T47D (cell line): ENCODE measurements around the gene PPCDC.

Source experiments
- DNase-seq, 2 experiments: peaks; one replicate each; pipeline versions ENCODE4 v3.0.0 to v3.0.0-alpha.2; 2011 to 2012; ENCODE audit warnings: low read depth in 1 of 2, low spot score in 1 of 2
- JUND ChIP-seq: IDR thresholded peaks from 2 replicates; pipeline ENCODE4 v1.6.1; 2012; ENCODE audit warnings: low read depth
- in situ Hi-C: cut with HindIII; loops from 2 replicates; pipeline ENCODE4 v1.10.0; 2016; ENCODE audit warnings: low sequenced_read_pairs, low pct_unique_long_range_greater_than_20kb

PPCDC gene

GRCh38 chr15:75023181-75023871 is at the start of gene PPCDC:
Gene PPCDC, plus strand, starts transcription at chr15:75023590. Its CDS starts 4,729 bp downstream, at chr15:75028319.
- DNase-seq = peak; percentile 97 to 98
- no peak for TF ChIP-seq JUND
- in situ Hi-C loops = no loop called here

GRCh38 chr15:74976159-74976558 is 47.2 kb upstream of the PPCDC start:
- peak in 1 of 2 experiments; percentile 32 for DNase-seq
- TF ChIP-seq JUND = no peak
- in situ Hi-C loops = no loop called here

- TF ChIP-seq JUND = no peak
- in situ Hi-C loops = no loop called here
- no peak for DNase-seq
Measured at GRCh38 chr15:74977599-74977998, 45.8 kb upstream of the PPCDC start.

- no peak for DNase-seq
- in situ Hi-C loops = no loop called here
- no peak for TF ChIP-seq JUND
Measured at GRCh38 chr15:74978077-74978476, 45.3 kb upstream of the PPCDC start.

- DNase-seq = no peak
- TF ChIP-seq JUND = no peak
- in situ Hi-C loops = no loop called here
Measured at GRCh38 chr15:74978503-74978902, 44.9 kb upstream of the PPCDC start.

GRCh38 chr15:74982183-74982582 is 41.2 kb upstream of the PPCDC start:
- DNase-seq = no peak
- TF ChIP-seq JUND = no peak
- in situ Hi-C loops = no loop called here

- no peak for DNase-seq
- in situ Hi-C loops = no loop called here
- TF ChIP-seq JUND = no peak
Measured at GRCh38 chr15:74983725-74984231, 39.6 kb upstream of the PPCDC start.

- in situ Hi-C loops = no loop called here
- TF ChIP-seq JUND = no peak
- peak in 1 of 2 experiments; percentile 85 for DNase-seq
Measured at GRCh38 chr15:74988007-74988800, 35.2 kb upstream of the PPCDC start.

GRCh38 chr15:74989527-74989926 is 33.9 kb upstream of the PPCDC start:
- no peak for DNase-seq
- in situ Hi-C loops = no loop called here
- TF ChIP-seq JUND = no peak

- in situ Hi-C loops = no loop called here
- DNase-seq = no peak
- no peak for TF ChIP-seq JUND
Measured at GRCh38 chr15:74992619-74993018, 30.8 kb upstream of the PPCDC start.

GRCh38 chr15:74994236-74994635 is 29.2 kb upstream of the PPCDC start:
- no peak for DNase-seq
- no peak for TF ChIP-seq JUND
- in situ Hi-C loops = no loop called here

GRCh38 chr15:74994685-74995084 is 28.7 kb upstream of the PPCDC start:
- DNase-seq = no peak
- TF ChIP-seq JUND = no peak
- in situ Hi-C loops = no loop called here

- peak; percentile 97 for DNase-seq
- TF ChIP-seq JUND = no peak
- in situ Hi-C loops = no loop called here
Measured at GRCh38 chr15:74995182-74995778, 28.1 kb upstream of the PPCDC start, which contains the start of gene SCAMP5. Gene SCAMP5, plus strand, starts transcription at chr15:74995563. Its CDS starts 16,277 bp downstream, at chr15:75011840.
